GM21825 (cell line): ENCODE data around the gene BAHCC1.

Experiments used
- ATAC-seq: cut with Tn5 transposase; IDR thresholded peaks from one replicate; pipeline ENCODE4 v1.9.1; 2021; ENCODE audit warnings: mild to moderate bottlenecking, moderate library complexity; ENCODE audit not compliant: unreplicated experiment

Gene BAHCC1

DNA sequence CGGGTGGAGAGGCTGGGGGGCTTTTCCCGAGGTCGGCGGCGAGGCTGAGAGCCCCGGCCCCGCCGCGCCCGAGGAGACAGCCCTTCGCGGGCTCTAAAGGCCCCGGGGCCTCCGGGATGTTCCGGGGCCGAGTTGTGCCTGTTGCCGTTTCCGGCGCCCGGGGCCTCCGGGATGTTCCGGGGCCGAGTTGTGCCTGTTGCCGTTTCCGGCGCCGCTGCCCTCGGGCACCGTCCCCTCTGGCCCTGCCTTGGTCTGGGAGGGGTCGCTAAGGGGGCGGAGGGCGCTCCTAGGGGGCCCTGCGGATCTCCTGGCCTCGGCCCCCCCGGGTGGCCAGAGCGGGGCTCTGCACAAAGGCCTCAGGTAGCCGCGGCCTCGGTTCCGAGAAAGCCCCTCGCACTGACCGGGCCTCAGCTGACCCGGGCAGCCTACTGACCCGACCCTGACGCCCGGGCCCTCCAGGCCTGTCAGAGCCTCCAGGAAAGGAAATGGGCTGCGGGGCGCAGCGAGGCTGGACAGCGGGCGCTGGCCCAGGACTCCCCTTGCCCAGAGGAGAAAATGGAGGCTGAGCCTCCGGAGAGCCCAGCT, 93.1 kb downstream of the BAHCC1 start:
- no peak for ATAC-seq

DNA sequence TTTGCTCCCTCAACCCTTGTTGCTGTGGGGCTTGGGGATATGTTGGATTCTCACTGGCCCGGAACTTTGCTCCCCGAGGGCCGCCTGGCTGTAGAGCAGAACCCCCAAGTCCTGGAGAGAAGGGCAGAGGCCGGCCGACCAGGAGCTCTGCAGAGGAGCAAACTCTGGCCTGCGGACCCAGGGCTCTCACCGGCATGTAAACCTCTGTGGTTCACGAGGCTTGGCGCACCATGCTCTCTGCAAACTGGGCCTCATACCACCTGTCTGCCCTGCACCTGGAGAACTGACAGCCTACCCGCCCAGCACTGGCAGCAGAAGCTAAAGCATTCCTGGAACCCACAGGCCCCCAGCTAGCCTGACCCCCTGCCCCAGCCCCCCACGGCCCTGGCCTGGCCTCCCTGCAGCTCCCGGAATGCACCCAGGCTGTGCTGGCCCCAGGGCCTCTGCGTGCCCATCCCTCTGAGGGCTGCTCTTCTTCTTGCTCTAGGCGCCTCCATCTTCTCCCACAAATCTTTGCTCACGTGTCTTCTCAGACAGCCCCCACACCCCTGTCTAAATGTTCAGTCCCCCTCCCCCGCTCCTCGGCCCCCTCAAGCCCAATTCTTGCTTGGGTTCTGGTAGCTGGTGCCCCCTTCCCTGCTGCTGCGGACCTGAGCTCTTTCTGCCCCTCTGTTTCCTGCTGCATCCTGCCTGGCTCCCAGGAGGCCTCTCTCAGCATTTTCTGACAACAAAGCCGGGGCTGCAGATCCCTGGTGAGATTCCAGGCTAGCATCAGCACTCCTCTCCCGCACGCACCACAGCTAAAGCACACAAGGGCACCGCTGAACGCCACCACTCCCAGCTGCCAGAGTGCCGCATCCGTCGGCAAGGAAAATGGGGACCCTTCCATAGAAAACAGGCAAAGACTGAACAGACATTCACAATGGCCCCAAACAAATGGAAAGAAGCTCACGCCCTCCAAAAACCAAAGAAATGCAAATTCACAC, 94.0 kb downstream of the BAHCC1 start:
- no peak for ATAC-seq

DNA sequence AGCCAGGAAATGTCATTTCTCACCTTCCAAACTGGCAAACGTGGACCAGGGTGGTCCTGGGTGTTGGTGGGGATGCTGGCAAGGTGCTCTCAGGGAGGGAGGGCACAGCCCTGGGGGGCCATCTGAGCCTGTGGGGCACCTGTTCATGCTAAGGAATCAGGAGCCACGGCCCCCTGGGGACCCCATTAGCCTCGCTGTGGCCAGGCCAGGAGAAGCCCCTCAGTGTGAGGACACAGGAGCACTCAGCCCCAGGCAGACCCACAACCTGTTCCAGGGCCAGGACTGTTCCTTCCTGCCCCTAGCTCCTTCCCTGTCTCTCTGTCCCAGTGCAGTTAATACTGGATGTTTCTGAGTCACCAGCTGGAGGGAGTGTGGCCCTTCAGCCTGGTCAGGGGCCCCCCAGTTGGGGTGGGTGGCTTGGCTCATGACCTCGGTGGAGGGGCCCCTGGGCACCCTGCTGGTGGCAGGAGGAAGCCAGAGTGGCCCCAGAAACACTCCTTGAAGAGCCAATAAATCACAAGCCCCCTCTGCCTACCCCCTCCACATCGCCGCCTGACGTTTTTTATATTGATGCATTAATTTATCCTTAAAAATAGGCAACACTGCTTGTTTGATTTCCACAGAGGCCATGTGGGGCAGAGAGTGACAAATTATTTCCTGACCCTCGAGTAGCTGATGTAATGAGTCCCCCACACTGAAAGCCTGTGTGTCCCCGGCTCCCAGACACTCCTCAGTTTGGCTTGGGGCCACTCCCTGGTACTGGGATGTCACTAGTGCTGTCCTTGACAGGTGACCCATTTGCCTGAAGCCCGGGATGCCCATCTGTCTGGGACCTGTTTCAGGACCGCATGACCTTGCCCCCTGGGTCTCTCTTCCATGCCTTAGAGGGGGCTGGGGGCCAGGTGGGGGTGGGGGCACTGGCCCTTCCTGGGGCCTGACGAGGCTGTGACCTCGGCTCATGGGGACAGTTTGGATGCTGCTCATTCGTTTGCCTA, 95.0 kb downstream of the BAHCC1 start:
- no peak for ATAC-seq

DNA sequence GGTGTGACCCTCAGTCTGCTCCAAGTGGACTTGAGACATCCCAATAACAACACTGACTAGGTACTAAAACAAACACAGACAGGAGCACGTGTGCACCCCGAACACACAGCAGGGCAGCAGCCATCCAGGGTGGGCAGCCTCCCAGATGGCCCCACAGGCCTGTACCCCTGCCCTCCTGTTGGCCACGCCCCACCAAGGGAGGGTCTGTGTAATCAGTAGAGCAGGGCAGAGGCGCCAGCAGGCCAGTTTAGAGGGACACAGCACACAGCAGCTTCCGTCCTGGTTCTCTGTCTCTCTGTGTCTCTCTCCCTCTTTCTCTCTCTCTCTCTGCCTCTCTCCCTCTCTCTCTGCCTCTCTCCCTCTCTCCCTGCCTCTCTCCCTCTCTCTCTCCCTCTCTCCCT, 95.9 kb downstream of the BAHCC1 start:
- ATAC-seq, result no peak

DNA sequence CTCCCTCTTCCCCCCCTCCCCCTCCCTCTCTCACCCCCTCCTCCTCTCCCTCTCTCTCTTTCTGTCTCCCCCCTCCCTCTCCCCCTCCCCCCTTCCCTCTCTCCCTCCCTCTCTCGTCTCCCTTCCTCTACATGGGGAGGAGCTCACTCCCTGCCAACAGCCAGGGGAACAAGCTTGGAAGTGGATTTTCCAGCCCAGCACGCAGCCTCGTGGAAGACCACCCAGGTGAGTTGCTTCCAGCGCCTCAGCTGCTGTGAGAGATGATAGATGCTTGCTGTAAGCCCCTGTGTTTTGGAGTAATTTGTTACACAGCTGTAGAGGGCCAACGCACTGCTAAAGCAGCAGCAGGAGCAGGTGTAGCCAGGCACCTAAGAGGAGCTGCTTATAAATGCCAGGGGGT, 96.5 kb downstream of the BAHCC1 start:
- no peak for ATAC-seq

DNA sequence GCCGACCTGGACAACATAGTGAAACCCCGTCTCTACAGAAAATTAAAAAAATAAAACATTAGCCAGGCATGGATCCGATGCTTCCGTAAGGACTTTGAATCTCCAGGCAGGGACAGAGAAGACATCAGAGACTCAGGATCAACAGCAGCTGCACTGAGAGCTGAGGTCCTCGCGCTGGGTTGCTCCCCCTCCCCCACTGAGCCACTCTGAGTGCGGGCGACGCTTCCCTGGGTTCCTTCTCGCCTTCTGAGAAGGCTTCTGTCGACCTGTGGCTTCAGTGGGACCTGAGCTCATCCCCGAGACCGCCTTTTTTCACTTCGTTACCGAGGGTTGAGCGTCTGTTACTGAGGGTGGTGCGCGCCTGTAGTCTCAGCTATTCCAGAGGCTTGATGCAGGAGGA, 96.9 kb downstream of the BAHCC1 start:
- no peak for ATAC-seq

DNA sequence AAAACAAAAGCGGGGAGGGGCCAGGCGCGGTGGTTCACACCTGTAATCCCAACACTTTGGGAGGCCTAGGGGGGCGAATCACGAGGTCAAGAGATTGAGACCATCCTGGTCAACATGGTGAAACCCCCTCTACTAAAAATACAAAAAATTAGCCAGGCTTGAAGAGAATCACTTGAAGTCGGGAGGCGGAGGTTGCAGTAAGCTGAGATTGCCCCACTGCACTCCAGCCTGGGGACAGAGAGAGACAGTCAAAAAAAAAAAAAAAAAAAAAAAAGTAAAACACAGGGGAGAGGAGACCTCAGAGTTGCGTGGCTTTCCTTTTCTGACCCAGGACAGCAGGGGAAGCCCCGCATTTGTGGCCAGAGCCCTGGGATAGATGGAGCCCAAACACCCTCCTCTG, 97.4 kb downstream of the BAHCC1 start:
- ATAC-seq, result no peak

DNA sequence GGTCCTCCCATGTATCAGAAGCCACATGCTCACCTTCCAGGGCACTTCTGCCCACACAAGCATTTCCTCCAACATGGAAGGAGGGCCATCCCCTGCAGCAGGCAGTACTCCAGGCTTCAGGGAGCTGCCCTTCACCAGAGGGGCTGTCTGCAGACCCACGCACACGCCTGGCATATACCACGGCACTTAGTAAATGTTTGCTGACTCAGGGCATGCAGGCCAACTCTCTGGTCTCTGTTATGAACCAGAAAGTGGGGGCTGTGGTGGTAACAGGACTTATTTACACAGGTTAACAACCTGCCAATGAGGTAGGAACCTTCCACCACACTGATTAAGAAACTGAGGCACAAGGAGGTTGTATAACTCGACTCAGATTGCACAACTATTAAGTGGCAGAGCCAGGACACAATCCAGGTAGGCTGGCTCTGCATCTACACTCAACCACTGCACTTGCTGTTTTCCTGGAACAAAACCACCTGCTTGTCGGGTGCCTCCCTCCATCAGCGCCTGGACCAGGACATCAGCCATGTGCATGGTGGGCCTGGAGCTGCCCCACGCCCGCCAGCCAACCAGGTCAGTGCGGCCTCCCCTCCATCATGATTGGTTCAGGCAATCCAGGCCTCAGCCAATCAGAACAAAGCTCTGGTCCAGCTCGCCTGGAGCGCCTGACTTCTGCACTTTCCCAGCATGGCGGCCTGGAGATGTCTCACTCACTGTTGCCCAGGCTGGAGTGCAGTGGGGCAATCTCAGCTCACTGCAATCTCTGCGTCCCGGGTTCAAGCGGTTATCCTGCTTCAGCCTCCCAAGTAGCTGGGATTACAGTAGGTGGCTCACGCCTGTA, 98.2 kb downstream of the BAHCC1 start:
- ATAC-seq, result no peak

DNA sequence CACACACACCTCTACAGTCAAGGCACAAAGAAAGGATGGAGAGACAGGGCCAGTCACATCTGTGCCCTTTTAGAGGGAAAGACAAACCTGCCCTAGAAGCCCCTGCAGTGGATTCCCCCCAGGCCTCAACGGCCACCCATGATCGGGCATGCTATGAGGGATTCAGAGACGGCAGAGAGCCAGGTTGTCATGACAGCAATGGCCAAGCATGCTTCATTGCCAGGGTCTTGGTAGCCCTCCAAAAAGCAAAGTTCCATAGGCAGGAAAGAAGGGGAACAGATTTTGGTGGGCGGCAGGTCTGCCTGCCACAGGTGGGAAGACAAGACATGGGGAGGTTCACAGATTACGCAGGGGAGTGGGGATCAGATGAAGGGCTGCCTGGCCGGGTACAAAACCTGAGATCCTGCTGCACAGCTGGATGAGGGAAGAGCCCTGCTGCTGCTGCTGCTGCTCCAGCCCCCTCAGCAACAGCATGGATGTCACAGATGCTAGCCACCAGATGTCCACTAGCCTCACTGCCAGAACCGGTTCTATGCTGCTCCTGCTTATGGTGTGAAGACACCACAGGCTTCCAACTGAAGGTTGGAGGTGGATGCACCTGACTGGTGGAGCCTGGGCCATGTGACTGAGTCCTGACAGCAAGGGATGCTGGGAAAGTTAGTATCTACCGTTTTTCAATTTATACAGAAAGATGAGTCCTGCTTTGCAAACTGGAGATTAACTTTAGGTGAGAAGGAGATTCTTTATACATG, 99.5 kb downstream of the BAHCC1 start:
- ATAC-seq, result no peak

DNA sequence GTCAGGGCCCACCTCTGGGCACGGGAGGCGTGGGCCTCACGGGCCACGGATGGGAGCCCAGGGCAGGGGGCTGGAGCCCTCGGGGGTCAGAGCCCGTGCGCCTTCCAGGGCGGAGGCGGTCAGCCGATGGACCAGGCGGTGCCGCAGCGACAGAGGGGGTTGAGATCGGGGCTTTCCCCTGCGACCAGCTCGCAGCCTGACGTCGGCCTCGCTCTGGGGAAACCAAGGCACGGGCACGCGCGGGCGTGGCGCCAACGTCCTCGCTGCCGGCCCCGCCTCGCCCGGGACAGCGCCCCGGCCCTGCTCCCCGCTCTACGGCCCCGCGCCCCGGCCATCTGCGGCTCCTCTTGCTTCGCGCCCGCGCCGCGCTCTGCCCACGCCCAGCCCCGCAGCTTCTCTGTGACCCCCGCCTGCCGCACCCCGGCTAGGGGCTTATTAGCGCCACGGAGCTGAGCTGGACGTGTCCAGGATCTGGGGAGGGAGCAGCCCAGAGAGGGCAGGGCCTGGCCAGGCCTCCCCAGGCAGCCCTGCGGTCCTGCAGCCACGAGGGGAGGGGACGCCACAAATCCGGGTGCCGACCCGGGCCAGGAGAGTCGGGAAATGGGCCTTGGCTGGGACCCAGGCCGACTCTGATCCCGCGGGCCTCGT, 103.8 kb downstream of the BAHCC1 start:
- no peak for ATAC-seq

DNA sequence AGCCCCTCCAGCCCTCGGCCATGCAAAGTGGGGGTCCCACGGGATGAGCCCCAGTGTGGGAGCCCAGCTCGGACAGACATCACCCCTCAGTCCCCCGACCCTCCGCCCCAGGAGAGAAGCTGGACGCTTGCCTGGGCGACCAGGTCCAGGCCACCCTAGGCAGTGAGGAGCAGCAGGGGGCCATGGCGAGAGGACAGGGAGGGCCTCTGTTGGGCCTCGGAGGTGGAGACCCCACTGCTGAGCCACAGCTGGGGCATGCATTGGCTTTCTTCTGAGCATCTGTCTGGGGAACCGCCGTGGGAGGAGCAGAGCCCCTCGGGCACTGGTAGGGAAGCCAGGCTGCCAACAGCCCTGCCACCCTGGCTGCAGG, 104.3 kb downstream of the BAHCC1 start:
- ATAC-seq, result no peak

DNA sequence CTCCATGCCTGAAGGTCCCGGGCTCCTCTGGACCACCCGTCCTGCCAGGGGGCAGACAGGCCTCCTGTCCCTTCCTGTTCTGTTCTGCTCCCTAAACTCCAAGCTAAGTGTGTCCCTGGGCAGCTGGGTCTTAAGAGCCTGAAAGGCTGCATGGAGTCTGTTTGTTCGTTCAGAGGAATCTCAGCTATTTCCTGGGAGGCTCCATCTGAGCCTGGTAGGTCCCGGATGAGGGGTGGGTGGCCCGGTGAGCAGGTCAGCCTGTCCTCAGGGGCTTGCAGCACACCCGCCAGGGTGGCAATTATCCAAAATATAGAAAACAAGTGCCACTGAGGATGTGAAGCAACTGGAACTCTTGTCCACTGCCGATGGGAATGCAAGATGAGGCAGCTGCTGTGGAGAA, 104.8 kb downstream of the BAHCC1 start:
- no peak for ATAC-seq

DNA sequence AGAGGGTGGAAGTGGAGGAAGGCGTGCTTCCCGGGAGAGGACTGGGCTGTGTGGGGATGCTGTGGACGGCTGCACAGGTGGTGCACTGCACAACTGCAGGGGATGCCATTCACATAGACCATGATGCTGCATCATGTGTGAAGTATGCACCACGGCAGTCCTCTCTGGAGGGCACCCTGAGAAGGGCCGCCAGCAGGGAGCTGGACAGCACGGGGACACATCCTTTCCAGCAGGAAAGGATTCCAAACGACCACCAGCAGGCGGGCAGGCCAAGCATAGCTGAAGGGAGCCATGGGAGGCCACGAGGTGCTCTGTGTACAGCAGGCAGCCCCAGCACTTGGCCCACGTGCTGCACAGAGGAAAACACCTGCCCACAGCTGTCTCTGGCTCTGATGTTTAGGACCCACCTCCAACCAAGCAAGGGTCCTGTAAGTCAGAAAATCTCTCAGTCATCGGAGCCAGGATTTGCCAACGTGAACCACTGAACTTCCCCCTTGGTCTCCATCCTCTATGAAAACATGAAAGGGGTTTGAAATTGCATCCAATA, 107.3 kb downstream of the BAHCC1 start:
- ATAC-seq, result no peak

DNA sequence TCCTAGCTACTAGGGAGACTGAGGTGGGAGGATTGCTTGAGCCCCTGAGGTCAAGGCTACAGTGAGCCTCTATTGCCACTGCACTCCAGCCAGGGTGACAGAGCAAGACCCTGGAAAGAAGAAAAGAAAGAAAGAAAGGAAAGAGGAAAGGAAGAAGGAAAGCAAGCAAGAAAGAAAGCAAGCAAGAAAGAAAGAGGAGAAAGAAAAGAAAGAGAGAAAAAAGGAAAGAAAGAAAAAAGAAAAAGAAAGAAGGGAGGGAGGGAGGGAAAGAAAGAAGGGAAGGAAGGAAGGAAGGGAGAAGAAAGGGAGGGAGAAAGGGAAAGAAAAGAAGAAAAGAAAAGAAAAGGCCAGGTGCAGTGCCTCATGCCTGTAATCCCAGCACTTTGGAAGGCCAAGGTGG, 108.4 kb downstream of the BAHCC1 start:
- no peak for ATAC-seq

DNA sequence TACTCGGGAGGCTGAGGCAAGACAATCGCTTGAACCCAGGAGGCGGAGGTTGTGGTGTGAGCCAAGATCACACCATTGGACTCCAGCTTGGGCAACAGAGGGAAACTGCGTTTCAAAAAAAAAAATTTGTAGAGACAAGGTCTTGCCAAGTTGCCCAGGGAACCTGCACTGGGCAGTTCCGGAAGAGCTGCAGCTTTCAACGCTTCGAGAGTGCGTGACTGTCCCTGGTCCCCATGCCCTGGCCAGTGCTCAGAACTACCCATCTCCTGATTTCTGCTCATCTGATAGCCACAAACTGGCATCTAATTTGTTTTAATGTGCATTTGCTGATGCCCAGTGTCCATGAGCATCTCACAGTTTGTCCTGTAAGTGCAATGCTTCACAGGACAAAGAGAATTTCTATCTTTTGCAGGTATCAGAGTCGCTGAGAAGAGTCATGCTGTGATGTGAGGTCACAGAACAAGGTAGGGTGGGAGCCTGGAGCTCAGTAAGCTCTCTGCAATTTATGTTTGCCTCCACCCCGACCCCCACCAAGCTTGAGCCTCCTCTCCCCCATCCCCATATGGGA, 113.5 kb downstream of the BAHCC1 start:
- ATAC-seq, result no peak

DNA sequence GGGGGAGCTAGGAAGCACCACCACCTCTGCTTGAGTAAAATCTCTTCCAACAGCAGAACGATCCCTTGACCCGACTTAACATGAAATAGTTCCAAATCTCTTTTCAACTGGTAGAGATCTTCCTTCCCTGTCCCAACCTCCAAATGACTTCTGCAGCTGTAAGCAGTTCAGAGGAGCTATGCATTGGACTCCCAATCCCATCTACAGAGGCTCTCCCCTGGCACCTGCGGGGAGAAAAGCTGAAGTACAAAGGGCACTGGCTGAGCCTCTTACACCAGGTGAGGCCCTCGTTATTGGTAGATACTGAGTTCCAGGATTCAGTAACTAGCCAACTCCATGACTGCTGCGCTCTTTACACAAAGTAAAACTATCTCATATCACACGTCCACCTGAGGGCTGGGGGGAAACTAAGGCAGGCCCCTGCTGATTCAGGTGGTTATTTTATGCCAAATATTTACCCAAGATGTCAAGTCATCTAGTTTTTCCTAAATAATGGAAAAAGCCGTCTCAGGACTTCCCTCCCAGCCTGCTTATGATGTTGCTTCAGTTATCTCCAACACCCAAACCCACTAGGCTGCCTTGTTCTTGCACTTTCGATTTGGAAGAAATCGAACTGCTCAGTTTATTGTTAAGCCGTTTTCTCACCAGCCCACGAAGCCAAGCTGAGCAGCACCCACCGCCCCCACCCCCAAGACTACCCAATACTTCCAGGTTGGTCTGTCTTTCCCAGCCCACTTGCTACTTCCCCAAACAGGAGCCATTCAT, 114.1 kb downstream of the BAHCC1 start:
- ATAC-seq, result no peak

DNA sequence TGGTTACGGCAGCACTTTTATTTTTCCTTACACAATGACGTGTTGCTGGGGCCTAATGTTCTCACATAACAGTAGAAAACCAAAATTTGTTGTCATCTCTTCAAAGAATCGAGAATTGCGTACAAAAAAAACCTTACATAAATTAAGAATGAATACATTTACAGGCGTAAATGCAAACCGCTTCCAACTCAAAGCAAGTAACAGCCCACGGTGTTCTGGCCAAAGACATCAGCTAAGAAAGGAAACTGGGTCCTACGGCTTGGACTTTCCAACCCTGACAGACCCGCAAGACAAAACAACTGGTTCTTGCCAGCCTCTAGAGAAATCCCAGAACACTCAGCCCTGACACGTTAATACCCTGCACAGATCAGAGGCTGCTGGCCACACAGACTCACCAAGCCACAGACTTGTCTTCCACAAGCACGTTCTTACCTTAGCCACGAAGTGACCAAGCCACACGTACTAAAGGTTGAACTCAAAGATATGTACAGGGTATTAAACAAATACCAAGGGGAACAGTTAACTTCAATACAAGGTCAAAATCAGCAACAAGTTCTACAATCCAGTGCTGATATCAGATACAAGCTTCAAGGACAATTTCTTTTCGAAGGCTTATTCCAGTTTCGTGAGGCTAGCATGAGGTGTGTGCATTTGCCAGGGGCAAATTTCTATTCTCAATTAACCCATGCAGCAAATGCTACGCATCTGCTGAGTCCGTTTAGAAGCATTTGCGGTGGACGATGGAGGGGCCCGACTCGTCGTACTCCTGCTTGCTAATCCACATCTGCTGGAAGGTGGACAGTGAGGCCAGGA, 114.9 kb downstream of the BAHCC1 start:
- no peak for ATAC-seq
